Psoas muscle (tissue), 8 donors: ENCODE results near the gene SOX11. TPM values are rescaled to one million over a fixed set of nuclear protein-coding genes. Genes with fewer than 3 reads are reported as not detected.

Experiments
- ATAC-seq, 4 donors: fragments of 200-7000 bp; cut with Tn5 transposase; one replicate each; pipeline ENCODE4 v1.9.1; 2020; ENCODE audit warnings: moderate library complexity in 3 of 4, mild to moderate bottlenecking in 2 of 4
- DNase-seq, 2 donors: peaks; one replicate each; pipeline ENCODE4 v3.0.0-alpha.2; 2020
- H3K27ac ChIP-seq: fragments of 200-600 bp; one replicate; pipeline ENCODE4 v1.8.0; 2022
- H3K27me3 ChIP-seq, 3 donors: fragments of 200-600 bp in 1 of 3; one replicate each; pipeline versions ENCODE4 v1.6.1 to v1.8.0; 2013 to 2022; ENCODE audit warnings: low read length in 2 of 3, mild to moderate bottlenecking in 2 of 3, moderate library complexity in 1 of 3; ENCODE audit not compliant: insufficient read depth in 3 of 3
- H3K36me3 ChIP-seq, 2 donors: fragments of 200-600 bp in 1 of 2; one replicate each; pipeline versions ENCODE4 v1.6.1 to v1.8.0; 2013 to 2022; ENCODE audit warnings: low read depth in 1 of 2, mild to moderate bottlenecking in 1 of 2, moderate library complexity in 1 of 2; ENCODE audit not compliant: insufficient read depth in 1 of 2
- H3K4me1 ChIP-seq: fragments of 200-600 bp; one replicate; pipeline ENCODE4 v1.8.0; 2022
- H3K4me3 ChIP-seq: fragments of 200-600 bp; one replicate; pipeline ENCODE4 v1.8.0; 2022; ENCODE audit warnings: mild to moderate bottlenecking
- H3K9me3 ChIP-seq: fragments of 200-600 bp; one replicate; pipeline ENCODE4 v1.8.0; 2022
- WGBS, 3 donors: extraction: QIAGEN DNeasy Blood & Tissue Kit; methylation state at CpG; one replicate each; pipeline versions ENCODE4 v1.1.6 to v1.1.7; 2013; 5-methylcytosine and 5-hydroxymethylcytosine counted together
- intact Hi-C, 2 donors: fragments of 100-400 bp; cut with DNase I; formaldehyde crosslinking; loops; one replicate each; pipeline versions ENCODE4 v1.11.0 to v1.14.2; 2022
- polyA plus RNA-seq, 3 donors: library from polyadenylated mRNA; stranded (reverse); fragments of 200-250 nt; gene quantifications; one replicate each; pipeline ENCODE4 v1.2.3, GENCODE V29; 2013
- total RNA-seq, 4 donors: library from RNA; stranded (reverse); fragmentation: NEBNext Ultra II Directional in 2 of 4; extraction: Animal tissue kit (Norgen Biotek cat#: 25700) in 2 of 4; gene quantifications; one replicate each; pipeline versions ENCODE4 v1.2.1 to v1.2.4, GENCODE V29; 2021 to 2023
- TF ChIP-seq, protein P1 (sequence below): fragments of 200-600 bp; IDR thresholded peaks from one replicate; pipeline ENCODE4 v1.8.0; 2022; ENCODE audit warnings: antibody characterized with exemption
- donor health status: healthy with polysubstance abuse.
- donor health status: DM: no; HTN: no; CAD: no; lungs with moderate emphysema.
- donor health status: Bipolar disorder and iron deficiency.
- donor health status: healthy.
- donor health status: DM: yes; HTN: yes; CAD: no.
- donor health status: DM: no; HTN: no; CAD: no.
- donor health status: DM: no; HTN: no; CAD: no.
- donor health status: DM: yes; HTN: yes; CAD: no.

SOX11 gene
- total and polyA plus RNA-seq, 7 donors, result 0.01 to 0.43 (median 0.05) TPM; not detected in 1

DNA sequence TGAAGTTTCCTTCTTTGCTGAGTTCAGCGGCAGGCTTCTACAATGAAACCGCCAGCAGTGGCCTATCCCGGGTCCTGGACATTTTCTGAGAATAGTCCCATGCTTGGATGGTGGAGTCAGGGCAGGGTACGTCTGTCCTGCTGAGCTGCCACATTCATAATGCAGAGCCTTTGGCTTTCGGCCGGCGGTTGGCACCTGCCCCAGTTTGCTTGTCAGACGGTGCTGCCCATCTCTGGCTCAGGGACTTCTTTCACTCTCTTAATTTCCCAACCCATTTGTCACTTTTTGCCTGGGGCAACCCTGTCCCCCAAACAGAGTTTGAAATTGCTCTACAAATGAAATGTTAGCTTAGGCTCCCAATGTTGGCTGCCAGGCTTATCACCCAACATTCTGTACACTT is 57.2 kb downstream of the SOX11 start:
- TF ChIP-seq, protein P1, sequence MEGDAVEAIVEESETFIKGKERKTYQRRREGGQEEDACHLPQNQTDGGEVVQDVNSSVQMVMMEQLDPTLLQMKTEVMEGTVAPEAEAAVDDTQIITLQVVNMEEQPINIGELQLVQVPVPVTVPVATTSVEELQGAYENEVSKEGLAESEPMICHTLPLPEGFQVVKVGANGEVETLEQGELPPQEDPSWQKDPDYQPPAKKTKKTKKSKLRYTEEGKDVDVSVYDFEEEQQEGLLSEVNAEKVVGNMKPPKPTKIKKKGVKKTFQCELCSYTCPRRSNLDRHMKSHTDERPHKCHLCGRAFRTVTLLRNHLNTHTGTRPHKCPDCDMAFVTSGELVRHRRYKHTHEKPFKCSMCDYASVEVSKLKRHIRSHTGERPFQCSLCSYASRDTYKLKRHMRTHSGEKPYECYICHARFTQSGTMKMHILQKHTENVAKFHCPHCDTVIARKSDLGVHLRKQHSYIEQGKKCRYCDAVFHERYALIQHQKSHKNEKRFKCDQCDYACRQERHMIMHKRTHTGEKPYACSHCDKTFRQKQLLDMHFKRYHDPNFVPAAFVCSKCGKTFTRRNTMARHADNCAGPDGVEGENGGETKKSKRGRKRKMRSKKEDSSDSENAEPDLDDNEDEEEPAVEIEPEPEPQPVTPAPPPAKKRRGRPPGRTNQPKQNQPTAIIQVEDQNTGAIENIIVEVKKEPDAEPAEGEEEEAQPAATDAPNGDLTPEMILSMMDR, result no peak
- Histone ChIP-seq H3K4me3 (no peak overlapping the region), H3K27me3 (no peaks in the 10 kb centered on the region), H3K36me3 (no peaks in the 10 kb centered on the region), H3K4me1 (no peaks in the 10 kb centered on the region), H3K9me3 (no peaks in the 10 kb centered on the region), H3K27ac (no peak overlapping the region)
- intact Hi-C loops, result no loop called here
- ATAC-seq, result no peak
- 36 to 54% (median 43%) methylated on average over 8 of the region's 8 CpGs for WGBS, 3 donors
- no peak for DNase-seq
